Activated CD8-positive, alpha-beta memory T cell treated with anti-CD3 and anti-CD28 coated beads for 1 hour (primary cell): ENCODE measurements around the gene CIPC.

Experiments
- DNase-seq, 2 donors: peaks; one replicate each; pipeline ENCODE4 v3.0.0-alpha.2; 2020; ENCODE audit warnings: low read depth in 1 of 2; ENCODE audit errors: extremely low read depth in 1 of 2

The CIPC gene

GRCh38 chr14:77144412-77145115, 46.5 kb downstream of the CIPC start:
- no peak for DNase-seq

GRCh38 chr14:77145975-77146740, 48.1 kb downstream of the CIPC start:
- no peak for DNase-seq

- DNase-seq = no peak
These were observed 50.6 kb downstream of the CIPC start for GRCh38 chr14:77148510-77149231.

DNA sequence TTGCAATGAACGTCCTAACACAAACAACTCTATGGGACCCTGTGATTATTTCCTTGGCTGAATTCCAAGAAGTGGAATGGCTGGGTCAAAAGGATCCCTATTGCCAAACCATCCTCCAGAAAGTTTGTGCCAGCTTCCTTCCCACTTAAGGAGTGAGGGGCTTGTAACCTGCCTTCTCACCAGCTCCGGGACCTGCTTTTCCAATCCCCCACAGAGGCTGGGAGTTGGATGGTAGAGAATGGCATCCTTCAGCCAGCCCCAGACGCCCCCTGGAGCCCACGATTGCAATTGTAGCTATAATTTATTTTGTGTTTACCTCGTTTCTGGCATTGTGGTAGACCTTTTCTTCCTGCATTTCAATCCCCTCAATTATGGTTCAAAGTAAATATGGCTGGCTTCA, 53.2 kb downstream of the CIPC start:
- no peak for DNase-seq

DNA sequence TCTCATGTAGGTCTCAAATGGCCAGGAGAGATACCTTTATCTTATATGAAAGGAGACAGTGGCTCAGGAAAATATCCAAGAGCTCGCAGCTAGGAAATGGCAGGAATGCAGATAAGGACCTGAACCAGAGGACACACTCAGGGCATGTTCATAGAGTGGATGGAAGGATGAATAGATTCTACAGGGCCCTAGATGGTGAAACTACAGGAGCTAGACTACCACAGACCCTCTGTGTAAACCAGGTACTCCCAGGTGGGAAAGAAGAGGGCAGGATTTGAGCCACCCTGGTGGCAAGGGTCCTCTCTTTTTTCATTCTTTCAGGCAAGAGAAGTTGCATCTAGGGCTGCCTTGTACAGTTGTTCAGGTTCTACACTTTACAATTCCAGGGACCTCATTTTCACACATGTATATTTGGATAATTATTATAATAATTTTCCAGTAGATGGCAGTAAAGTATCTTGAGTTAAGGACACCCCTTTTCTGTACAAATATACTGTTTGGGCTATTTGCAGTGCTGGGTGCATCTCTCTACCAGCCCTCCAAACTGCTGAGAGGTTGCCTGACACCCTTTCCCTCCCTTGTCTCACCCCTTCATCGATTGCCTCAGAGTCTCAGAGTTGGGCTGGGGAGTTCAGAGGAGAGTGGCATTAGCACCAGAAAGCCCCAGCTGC, 54.0 kb downstream of the CIPC start:
- DNase-seq = no peak

DNA sequence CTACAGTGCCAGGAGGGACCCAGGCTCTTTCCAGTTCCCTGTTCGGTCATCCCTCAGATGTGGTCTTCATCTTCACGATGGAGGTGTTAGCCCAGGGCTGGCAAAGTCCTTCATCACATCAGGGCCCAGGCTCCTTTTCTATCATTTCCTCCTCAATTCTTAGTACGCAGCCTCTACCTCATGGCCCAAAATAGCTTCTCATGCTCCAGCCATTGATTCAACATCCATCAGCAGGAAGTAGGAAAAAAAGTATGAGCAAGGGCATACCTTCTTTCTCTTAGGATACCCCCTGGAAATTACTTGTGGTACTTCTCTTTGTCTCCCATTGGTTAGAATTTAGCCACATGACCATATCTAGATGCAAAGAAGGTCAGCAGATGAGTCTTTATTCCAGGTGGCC, 55.7 kb downstream of the CIPC start:
- DNase-seq = no peak

DNA sequence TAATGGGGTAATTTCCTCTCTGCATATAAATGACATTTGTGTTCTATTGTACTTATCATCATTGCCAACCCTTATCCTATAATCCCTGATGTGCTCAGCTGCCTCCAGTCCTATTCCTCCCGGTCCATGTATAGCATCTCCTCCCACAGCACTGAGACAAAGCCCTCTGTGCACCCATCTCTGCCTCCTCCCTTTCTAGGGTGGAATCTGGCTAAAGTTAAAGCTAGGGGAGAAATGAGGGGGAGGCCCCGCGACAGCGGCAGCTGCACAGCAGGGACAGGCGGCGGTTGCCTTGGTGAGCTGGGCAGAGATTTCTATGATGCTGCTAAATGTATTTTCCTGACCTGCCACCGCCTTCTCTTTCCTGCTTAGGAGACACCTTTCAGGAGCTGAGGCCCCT, 56.4 kb downstream of the CIPC start:
- DNase-seq = no peak

DNA sequence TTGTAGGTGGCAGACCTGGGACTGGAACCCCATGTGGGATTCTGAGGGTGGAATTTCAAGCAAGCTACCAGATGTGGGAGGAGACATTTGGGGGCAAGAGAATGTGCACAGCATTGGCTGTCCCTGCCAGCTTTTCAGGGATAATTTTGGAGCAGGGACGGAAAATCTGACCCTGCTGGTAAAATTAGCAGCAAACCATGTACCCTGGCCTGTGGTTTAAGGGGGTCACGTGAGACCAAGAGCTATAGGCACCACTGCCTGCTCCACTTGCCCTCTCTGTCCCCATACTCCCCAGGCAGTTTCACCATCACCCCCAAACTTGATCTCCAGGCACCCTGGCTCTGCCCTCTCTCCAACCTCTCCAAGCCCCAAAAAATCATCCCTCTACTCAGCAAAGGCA, 57.0 kb downstream of the CIPC start:
- no peak for DNase-seq

- DNase-seq = no peak
These were observed 59.7 kb downstream of the CIPC start for GRCh38 chr14:77157740-77158139.

- no peak for DNase-seq
These were observed 60.3 kb downstream of the CIPC start for GRCh38 chr14:77158175-77158881.

- DNase-seq = no peak
These were observed 60.8 kb downstream of the CIPC start for GRCh38 chr14:77158882-77159255.

- DNase-seq = no peak
These were observed 63.0 kb downstream of the CIPC start for GRCh38 chr14:77161011-77161410.
